ENCODE results near the gene POLR3C. TPM values are rescaled to one million over a fixed set of nuclear protein-coding genes. Genes with fewer than 3 reads are reported as not detected.
"Not testable (repeated sequence)": the region's sequence is repeated elsewhere in the genome, so short reads cannot be mapped to it uniquely, and the experiment has no call there.

POLR3C gene, protein sequence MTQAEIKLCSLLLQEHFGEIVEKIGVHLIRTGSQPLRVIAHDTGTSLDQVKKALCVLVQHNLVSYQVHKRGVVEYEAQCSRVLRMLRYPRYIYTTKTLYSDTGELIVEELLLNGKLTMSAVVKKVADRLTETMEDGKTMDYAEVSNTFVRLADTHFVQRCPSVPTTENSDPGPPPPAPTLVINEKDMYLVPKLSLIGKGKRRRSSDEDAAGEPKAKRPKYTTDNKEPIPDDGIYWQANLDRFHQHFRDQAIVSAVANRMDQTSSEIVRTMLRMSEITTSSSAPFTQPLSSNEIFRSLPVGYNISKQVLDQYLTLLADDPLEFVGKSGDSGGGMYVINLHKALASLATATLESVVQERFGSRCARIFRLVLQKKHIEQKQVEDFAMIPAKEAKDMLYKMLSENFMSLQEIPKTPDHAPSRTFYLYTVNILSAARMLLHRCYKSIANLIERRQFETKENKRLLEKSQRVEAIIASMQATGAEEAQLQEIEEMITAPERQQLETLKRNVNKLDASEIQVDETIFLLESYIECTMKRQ
- 10 to 100 TPM; 29.5 to 36.7 (median 35.1) TPM for polyA plus RNA-seq (ENCODE audit: insufficient read length in 4 of 4)

DNA sequence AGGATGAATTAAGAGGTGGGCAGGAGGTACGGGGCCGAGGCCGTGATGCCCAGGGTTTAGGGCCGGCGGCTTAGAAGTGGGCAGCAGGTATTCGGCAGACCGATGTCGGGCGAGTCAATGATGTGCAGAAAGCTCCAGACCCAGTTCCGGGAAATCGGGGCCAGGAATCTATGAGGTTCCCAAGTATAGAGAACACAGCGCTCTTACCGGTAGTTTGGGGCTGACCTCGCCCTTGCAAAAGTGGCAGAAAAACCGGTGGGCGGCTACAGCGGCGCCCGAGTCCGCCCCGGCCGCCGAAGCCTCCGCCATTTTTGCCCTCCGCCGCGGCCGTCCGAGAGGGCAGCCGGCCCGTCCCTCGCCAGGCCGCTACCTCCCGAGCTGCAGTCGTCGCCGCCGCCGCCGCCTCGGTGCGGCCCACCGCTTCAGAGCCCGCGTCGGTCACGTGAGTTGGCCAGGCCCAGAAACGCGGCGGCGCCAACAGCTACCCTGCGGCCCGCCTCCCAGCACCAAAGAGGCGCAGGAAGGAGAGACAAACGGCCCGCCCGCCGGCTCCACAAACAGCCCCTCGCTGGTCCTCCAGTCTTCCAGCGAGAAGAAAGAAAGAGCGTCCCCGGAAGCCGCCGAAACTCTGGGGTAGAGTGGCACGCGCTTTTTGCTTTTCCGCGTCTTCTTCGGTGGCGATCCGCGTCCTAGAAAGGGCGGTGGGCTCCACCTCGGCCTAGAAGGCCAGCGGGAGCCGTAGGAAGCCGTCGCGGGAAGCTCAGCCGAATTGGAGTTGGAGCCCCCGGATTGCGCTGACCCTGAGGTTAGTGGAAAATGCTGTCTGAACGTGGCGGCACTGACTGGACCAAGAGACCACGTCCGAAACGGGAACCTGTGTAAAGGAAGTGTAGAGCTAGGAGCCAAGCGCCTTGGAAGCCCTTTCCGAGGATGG lies at the start of gene POLR3C, which contains the start of gene RNF115:
Gene POLR3C, plus strand, starts transcription at position 636 of the 934 bp plus-strand sequence. CDS start 1,577 bp downstream, outside the sequence.
Gene RNF115, minus strand, starts transcription at position 531 of the 934 bp plus-strand sequence. Its CDS starts 222 bp downstream, at position 309.
- peak; percentile 57 to 81 (median 76) for DNase-seq (ENCODE audit: low read depth in 4 of 4, low spot score in 3 of 4)

DNA sequence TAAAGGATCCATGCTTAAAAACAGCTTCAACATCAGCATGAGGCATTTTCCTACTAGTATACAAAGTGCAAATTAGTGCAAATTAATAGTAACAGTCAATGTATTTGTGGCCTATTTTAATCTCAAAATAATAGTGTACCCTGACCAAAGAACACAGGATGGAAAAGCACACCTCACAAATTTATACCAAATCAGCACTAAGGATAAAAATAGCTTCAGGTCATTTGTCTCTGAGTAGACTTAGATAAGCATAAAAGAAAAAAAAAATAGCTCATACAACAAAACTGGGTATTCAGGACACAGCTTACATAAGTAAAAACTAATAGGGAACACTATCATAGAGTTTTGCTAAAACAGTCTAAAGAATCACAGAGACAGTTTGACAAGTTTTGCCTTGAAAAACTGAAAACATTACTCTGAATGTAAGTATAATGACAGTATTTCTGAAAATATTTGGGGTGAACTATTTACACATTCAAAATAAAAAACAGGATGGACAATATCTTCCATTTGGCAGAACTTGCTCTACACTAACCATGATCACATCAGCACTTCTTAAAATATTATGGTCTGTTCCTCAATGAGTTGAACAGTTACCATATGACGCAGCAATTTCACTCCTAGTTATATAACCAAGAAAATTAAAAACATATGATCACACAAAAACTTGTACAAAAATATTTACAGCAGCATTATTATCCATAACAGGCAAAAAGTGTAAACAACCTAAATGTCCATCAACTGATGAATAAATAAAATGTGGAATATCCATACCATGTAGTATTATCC lies 46.4 kb upstream of the POLR3C start:
- no peak for DNase-seq (ENCODE audit: low read depth in 4 of 4, low spot score in 3 of 4)

DNA sequence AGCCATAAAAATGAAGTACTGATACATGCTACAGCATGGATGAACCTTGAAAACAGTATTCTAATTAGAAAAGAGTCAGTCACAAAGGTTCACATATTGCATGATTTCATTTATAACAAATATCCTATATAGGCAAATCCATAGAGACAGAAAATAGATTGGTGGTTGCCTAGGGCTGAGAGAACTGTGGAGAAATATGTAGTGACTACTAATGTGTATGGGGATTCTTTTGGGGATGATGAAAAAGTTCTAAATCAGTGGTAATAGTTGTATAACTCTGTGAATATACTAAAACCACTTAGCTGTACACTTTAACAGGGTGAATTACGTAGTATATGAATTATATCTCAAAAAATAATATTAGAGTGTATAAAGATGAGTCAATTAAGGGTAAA lies 45.9 kb upstream of the POLR3C start:
- DNase-seq (ENCODE audit: low read depth in 4 of 4, low spot score in 3 of 4): no peak

- no peak for DNase-seq (ENCODE audit: low read depth in 4 of 4, low spot score in 3 of 4)
Measured at GRCh38 chr1:145782272-145783099, 41.5 kb upstream of the POLR3C start.

DNA sequence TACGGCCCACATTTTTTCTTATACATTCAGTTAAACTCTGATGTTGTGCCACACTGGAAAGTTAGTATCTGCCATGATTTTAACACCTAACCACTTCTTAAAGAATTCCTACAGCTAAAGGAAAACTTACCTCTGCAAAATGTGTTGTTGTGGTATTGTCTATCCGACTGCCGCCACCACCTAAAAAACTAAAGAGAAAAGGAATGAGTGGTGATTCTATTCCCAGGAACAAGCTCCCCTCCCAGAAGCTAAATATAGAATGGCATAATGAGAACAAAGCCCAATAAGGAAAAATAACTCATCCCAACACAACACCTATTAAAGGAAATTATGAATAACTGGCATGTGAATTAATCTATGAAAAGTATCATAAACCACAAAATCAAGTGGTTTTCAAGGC lies 39.6 kb upstream of the POLR3C start:
- no peak for DNase-seq (ENCODE audit: low read depth in 4 of 4, low spot score in 3 of 4)

- DNase-seq (ENCODE audit: low read depth in 4 of 4, low spot score in 3 of 4): no peak
Measured at GRCh38 chr1:145785547-145785946, 38.5 kb upstream of the POLR3C start.

DNA sequence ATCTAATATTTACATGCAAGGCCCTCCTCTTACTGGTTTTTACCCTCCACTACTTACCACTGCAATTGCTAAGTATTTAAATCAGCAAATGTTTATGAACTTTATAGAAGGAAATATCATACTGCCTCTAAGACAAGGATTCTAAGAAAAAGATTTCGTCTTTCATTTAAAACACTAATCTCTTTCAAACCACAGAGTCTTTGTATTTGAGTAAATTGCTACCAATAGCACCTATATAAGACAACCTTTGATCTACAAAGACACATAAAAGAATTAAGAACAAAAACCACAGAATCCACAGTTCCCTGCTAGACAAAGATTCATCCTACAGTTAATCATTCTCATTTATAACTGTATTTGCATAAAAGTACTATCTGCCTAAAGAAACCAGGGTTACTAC lies 37.7 kb upstream of the POLR3C start:
- DNase-seq (ENCODE audit: low read depth in 4 of 4, low spot score in 3 of 4): no peak

- DNase-seq (ENCODE audit: low read depth in 4 of 4, low spot score in 3 of 4): no peak
Measured at GRCh38 chr1:145788580-145788979, 35.4 kb upstream of the POLR3C start.

- DNase-seq (ENCODE audit: low read depth in 4 of 4, low spot score in 3 of 4): not testable (repeated sequence)
Measured at GRCh38 chr1:145791860-145792259, 32.1 kb upstream of the POLR3C start.

- no peak for DNase-seq (ENCODE audit: low read depth in 4 of 4, low spot score in 3 of 4)
Measured at GRCh38 chr1:145792484-145792883, 31.5 kb upstream of the POLR3C start.

GRCh38 chr1:145795257-145795881 lies 28.6 kb upstream of the POLR3C start:
- no peak for DNase-seq (ENCODE audit: low read depth in 4 of 4, low spot score in 3 of 4)

- DNase-seq (ENCODE audit: low read depth in 4 of 4, low spot score in 3 of 4): no peak
Measured at GRCh38 chr1:145796753-145797152, 27.2 kb upstream of the POLR3C start.

DNA sequence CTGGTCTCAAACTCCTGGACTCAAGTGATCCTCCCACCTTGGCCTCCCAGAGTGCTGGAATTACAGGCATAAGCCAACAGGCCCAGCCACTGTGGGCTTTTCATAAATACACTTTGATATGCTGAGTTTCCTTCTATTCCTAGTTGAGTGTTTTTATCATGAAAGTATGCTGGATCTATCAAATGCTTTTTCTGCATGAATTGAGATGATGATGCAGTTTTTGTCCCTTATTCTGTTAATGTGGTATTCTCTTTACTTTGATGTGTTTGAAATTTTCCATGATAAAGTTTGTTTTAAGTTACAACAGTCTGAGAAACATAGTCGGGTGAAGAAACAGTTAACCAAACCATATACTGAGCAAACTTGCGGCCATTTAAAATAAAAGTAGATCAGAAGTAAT lies 24.2 kb upstream of the POLR3C start:
- no peak for DNase-seq (ENCODE audit: low read depth in 4 of 4, low spot score in 3 of 4)

DNA sequence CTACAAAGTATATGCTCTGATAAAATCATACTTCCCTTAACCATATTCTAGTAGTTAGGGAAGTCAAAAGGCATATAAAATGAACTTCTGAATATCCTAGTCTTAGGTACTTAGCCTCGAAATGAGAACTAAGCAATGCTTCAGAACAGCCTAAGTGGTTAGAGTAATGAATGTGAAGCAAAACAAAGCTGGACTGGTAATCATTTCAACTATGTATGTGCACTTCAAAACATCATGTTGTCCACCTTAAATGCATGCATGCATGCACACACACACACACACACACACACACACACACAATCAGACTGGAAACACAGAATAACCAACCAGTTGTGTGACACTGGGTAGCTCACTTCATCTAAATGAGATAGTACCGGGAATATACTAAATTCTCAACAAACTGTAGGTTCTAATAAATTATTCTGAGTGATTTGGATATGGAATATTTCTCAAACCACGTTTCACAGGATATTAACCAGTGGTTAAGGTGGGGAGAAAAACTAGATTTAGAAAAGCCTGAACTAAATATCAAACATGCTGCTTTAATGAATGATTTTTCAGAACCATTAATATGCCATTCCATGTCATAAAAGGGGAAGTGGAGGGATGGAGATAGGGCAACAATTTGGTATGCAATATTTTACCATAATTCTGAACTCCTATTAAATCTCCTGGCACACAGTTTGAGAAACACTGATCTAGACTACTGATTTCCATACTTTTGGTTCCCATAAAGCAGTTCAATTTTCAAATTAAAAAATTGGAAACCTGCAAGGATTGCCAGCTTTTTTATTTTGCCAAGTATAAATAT lies 19.6 kb upstream of the POLR3C start:
- DNase-seq (ENCODE audit: low read depth in 4 of 4, low spot score in 3 of 4): no peak

GRCh38 chr1:145805057-145805456 lies 18.9 kb upstream of the POLR3C start:
- no peak for DNase-seq (ENCODE audit: low read depth in 4 of 4, low spot score in 3 of 4)

- no peak for DNase-seq (ENCODE audit: low read depth in 4 of 4, low spot score in 3 of 4)
Measured at GRCh38 chr1:145806408-145806807, 17.6 kb upstream of the POLR3C start.

- DNase-seq (ENCODE audit: low read depth in 4 of 4, low spot score in 3 of 4): no peak
Measured at GRCh38 chr1:145806844-145807243, 17.2 kb upstream of the POLR3C start.

Measured in left renal pelvis (tissue), 4 donors.